HG02973 (cell line): ENCODE results near the gene DLK1.

Source experiments
- ATAC-seq: cut with Tn5 transposase; IDR thresholded peaks from one replicate; pipeline ENCODE4 v1.9.1; 2021; ENCODE audit warnings: moderate library complexity; ENCODE audit not compliant: unreplicated experiment

Gene DLK1

GRCh38 chr14:100693877-100694578 lies 32.7 kb upstream of the DLK1 start:
- ATAC-seq = no peak

- no peak for ATAC-seq
Measured at GRCh38 chr14:100694579-100695422, 31.9 kb upstream of the DLK1 start.

- ATAC-seq = no peak
Measured at GRCh38 chr14:100695423-100695738, 31.3 kb upstream of the DLK1 start.

- no peak for ATAC-seq
Measured at GRCh38 chr14:100696008-100696407, 30.7 kb upstream of the DLK1 start.

- ATAC-seq = no peak
Measured at GRCh38 chr14:100696590-100696989, 30.1 kb upstream of the DLK1 start.

- no peak for ATAC-seq
Measured at GRCh38 chr14:100698066-100698465, 28.6 kb upstream of the DLK1 start.

GRCh38 chr14:100698666-100699448 lies 27.8 kb upstream of the DLK1 start:
- no peak for ATAC-seq

- ATAC-seq = no peak
Measured at GRCh38 chr14:100701314-100701713, 25.4 kb upstream of the DLK1 start.

- ATAC-seq = no peak
Measured at GRCh38 chr14:100702590-100702989, 24.1 kb upstream of the DLK1 start.

- no peak for ATAC-seq
Measured at GRCh38 chr14:100703386-100704220, 23.1 kb upstream of the DLK1 start.

GRCh38 chr14:100706200-100706599 lies 20.5 kb upstream of the DLK1 start:
- no peak for ATAC-seq

- no peak for ATAC-seq
Measured at GRCh38 chr14:100706860-100707259, 19.8 kb upstream of the DLK1 start.

GRCh38 chr14:100708425-100709288 lies 18.0 kb upstream of the DLK1 start:
- no peak for ATAC-seq

- no peak for ATAC-seq
Measured at GRCh38 chr14:100709289-100710284, 17.1 kb upstream of the DLK1 start.

GRCh38 chr14:100710391-100710790 lies 16.3 kb upstream of the DLK1 start:
- no peak for ATAC-seq

GRCh38 chr14:100710826-100711462 lies 15.7 kb upstream of the DLK1 start:
- no peak for ATAC-seq

- no peak for ATAC-seq
Measured at GRCh38 chr14:100711493-100711892, 15.2 kb upstream of the DLK1 start.

GRCh38 chr14:100712490-100712889 lies 14.2 kb upstream of the DLK1 start:
- ATAC-seq = no peak
